Heart right ventricle (tissue), 16 donors: ENCODE measurements around the gene SOSTDC1. TPM values are rescaled to one million over a fixed set of nuclear protein-coding genes. Genes with fewer than 3 reads are reported as not detected.

Source experiments
- ATAC-seq, 8 donors: fragments of 200-7000 bp; cut with Tn5 transposase; one replicate each; pipeline ENCODE4 v1.9.1; 2020; ENCODE audit warnings: mild to moderate bottlenecking in 8 of 8, moderate library complexity in 8 of 8, moderate number of reproducible peaks in 1 of 8
- DNase-seq, 2 donors: peaks; one replicate each; pipeline ENCODE4 v3.0.0-alpha.2; 2020
- H3K27ac ChIP-seq, 10 donors: fragments of 200-600 bp; sonication (generic) in 2 of 10; one replicate each; pipeline versions ENCODE4 v1.5.0 to v1.8.0; 2020 to 2022; ENCODE audit warnings: mild to moderate bottlenecking in 3 of 10
- H3K27me3 ChIP-seq, 7 donors: fragments of 200-600 bp; one replicate each; pipeline ENCODE4 v1.8.0; 2021 to 2022; ENCODE audit warnings: mild to moderate bottlenecking in 2 of 7
- H3K36me3 ChIP-seq, 9 donors: fragments of 200-600 bp; sonication (generic) in 1 of 9; one replicate each; pipeline versions ENCODE4 v1.5.0 to v1.8.0; 2020 to 2022; ENCODE audit warnings: mild to moderate bottlenecking in 2 of 9
- H3K4me1 ChIP-seq, 9 donors: fragments of 200-600 bp; sonication (generic) in 1 of 9; one replicate each; pipeline versions ENCODE4 v1.5.0 to v1.8.0; 2020 to 2022; ENCODE audit warnings: mild to moderate bottlenecking in 4 of 9
- H3K4me3 ChIP-seq, 10 donors: fragments of 200-600 bp; sonication (generic) in 2 of 10; one replicate each; pipeline versions ENCODE4 v1.5.0 to v1.8.0; 2020 to 2022; ENCODE audit warnings: mild to moderate bottlenecking in 7 of 10, moderate library complexity in 2 of 10
- H3K9me3 ChIP-seq, 11 donors: fragments of 200-600 bp in 10 of 11; sonication (generic) in 2 of 11; one replicate each; pipeline versions ENCODE4 v1.5.0 to v1.8.0; 2013 to 2022; ENCODE audit warnings: mild to moderate bottlenecking in 2 of 11, control low read depth in 1 of 11, moderate library complexity in 1 of 11
- CTCF ChIP-seq, 9 donors: fragments of 200-600 bp; sonication (generic) in 2 of 9; IDR thresholded peaks; one replicate each; pipeline versions ENCODE4 v1.5.0 to v1.8.0; 2021 to 2022; ENCODE audit warnings: antibody characterized with exemption in 9 of 9, mild to moderate bottlenecking in 5 of 9, moderate library complexity in 1 of 9
- WGBS, 2 donors: extraction: QIAGEN DNeasy Blood & Tissue Kit; methylation state at CpG; one replicate each; pipeline ENCODE4 v1.1.7; 2013; ENCODE audit warnings: inconsistent platforms in 1 of 2; 5-methylcytosine and 5-hydroxymethylcytosine counted together
- intact Hi-C, 10 donors: fragments of 100-400 bp; cut with DNase I; formaldehyde crosslinking; loops; one replicate each; pipeline versions ENCODE4 v1.11.1 to v1.14.2; 2022
- polyA plus RNA-seq, 2 donors: library from polyadenylated mRNA; stranded (reverse); fragments of 200-250 nt; gene quantifications; one replicate each; pipeline ENCODE4 v1.2.3, GENCODE V29; 2013
- total RNA-seq, 10 donors: library from RNA; stranded (reverse); fragmentation: NEBNext Ultra II Directional in 3 of 10; extraction: Animal tissue kit (Norgen Biotek cat#: 25700) in 3 of 10; gene quantifications; one replicate each; pipeline versions ENCODE4 v1.2.1 to v1.2.4, GENCODE V29; 2021 to 2023
- donor health status: Arrhythmogenic right ventricular cardiomyopathy.
- donor health status: ischemic (EF 13 %, LVEDD 7.1; RV severe dilation, severe dysfunction).
- donor health status: healthy with polysubstance abuse.
- donor health status: DM: no; HTN: yes; CAD: no.
- donor health status: DM: no; HTN: no; CAD: no.
- donor health status: ischemic (EF 25% LVEDD 6.9; RV normal size, moderate dysfunction).
- donor health status: ischemic (EF 25% LVEDD 5.7; RV mildly dilated, moderate dysfunction).
- donor health status: healthy.
- donor health status: DM: yes; HTN: yes; CAD: no.
- donor health status: Ischemic cardiomyopathy.
- donor health status: ischemic (EF 35%, LVEDD 5.7; RV mildly dilated, moderate dysfunction).
- donor health status: nonischemic (EF 11% LVEDD 7.7; RV severe dilation, severe dysfunction).
- donor health status: DM: yes; HTN: yes; CAD: no.
- donor health status: PGD.
- donor health status: ischemic (EF 29% LVEDD 5.4; RV normal size, mild dysfunction).
- donor health status: nonischemic (EF 23%, LVEDD 6.1; RV moderate dilation, normal function).

SOSTDC1 gene
- total and polyA plus RNA-seq, 12 donors, result 0.15 to 2.1 (median 0.22) TPM; not detected in 5

GRCh38 chr7:16479591-16479990 lies 14.1 kb upstream of the SOSTDC1 start:
- no peak for TF ChIP-seq CTCF (IDR thresholded peaks at IDR 0.05)
- no peak overlapping the region for H3K27ac ChIP-seq
- H3K36me3 ChIP-seq, result no peaks in the 10 kb centered on the region
- H3K27me3 ChIP-seq, result no peaks in the 10 kb centered on the region
- H3K9me3 ChIP-seq, result no peaks in the 10 kb centered on the region
- no peak for DNase-seq
- WGBS, 2 donors, result 82 to 85% methylated on average over 7 of the region's 7 CpGs
- H3K4me1 ChIP-seq, result no peaks in the 10 kb centered on the region
- ATAC-seq, result no peak
- intact Hi-C loops, result no loop called here
- H3K4me3 ChIP-seq, result no peak overlapping the region

GRCh38 chr7:16479161-16479560 lies 13.6 kb upstream of the SOSTDC1 start:
- Histone ChIP-seq H3K36me3 (no peaks in the 10 kb centered on the region), H3K27ac (no peak overlapping the region), H3K27me3 (no peaks in the 10 kb centered on the region), H3K9me3 (no peaks in the 10 kb centered on the region), H3K4me1 (no peaks in the 10 kb centered on the region), H3K4me3 (no peak overlapping the region)
- intact Hi-C loops, result no loop called here
- DNase-seq (no peak), ATAC-seq (no peak)
- no peak for TF ChIP-seq CTCF (IDR thresholded peaks at IDR 0.05)
- WGBS, 2 donors, result 88 to 89% methylated on average over 4 of the region's 4 CpGs

GRCh38 chr7:16471933-16472332 lies 6.4 kb upstream of the SOSTDC1 start:
- 90 to 91% methylated on average over 4 of the region's 4 CpGs for WGBS, 2 donors
- Histone ChIP-seq H3K4me1 (no peaks in the 10 kb centered on the region), H3K4me3 (no peak overlapping the region), H3K9me3 (no peaks in the 10 kb centered on the region), H3K36me3 (no peaks in the 10 kb centered on the region), H3K27me3 (no peaks in the 10 kb centered on the region), H3K27ac (no peak overlapping the region)
- intact Hi-C loops, result no loop called here
- DNase-seq (no peak), ATAC-seq (no peak)
- no peak for TF ChIP-seq CTCF (IDR thresholded peaks at IDR 0.05)

- Histone ChIP-seq H3K27ac (no peak overlapping the region), H3K9me3 (no peaks in the 10 kb centered on the region), H3K36me3 (no peaks in the 10 kb centered on the region), H3K4me1 (peaks cover 0 to 8% (median 0%) of the 10 kb centered on the region in 9 donors), H3K4me3 (peak overlapping the region in 2 of 10 donors; percentile 3 to 10), H3K27me3 (peaks cover 0 to 28% (median 2%) of the 10 kb centered on the region in 7 donors)
- intact Hi-C loops, result no loop called here
- WGBS, 2 donors, result 39 to 43% methylated on average over 10 of the region's 10 CpGs
- TF ChIP-seq CTCF (IDR thresholded peaks at IDR 0.05), result no peak
- DNase-seq (no peak), ATAC-seq (no peak)
Observed at GRCh38 chr7:16463949-16464715, 1.4 kb downstream of the SOSTDC1 start.
